NCI-H128 (cell line): Measurements from ENCODE around the gene ZNF506.
"Not testable (repeated sequence)": the region's sequence is repeated elsewhere in the genome, so short reads cannot be mapped to it uniquely, and the experiment has no call there.

Experiments
- DNase-seq: peaks from one replicate; lab custom pipeline; 2025; ENCODE audit not compliant: unreplicated experiment; lab: John Stamatoyannopoulos, UW

Gene ZNF506

GRCh38 chr19:19745496-19746285, 75.9 kb downstream of the ZNF506 start:
- DNase-seq = no peak

- DNase-seq = no peak
Observed at GRCh38 chr19:19744641-19745040, 76.9 kb downstream of the ZNF506 start.

- not testable (repeated sequence) for DNase-seq
Observed at GRCh38 chr19:19743921-19744320, 77.6 kb downstream of the ZNF506 start.

GRCh38 chr19:19743176-19743575, 78.4 kb downstream of the ZNF506 start:
- no peak for DNase-seq

- DNase-seq = no peak
Observed at GRCh38 chr19:19742773-19743172, 78.8 kb downstream of the ZNF506 start.
